GM18870 (cell line): ENCODE measurements around the gene OR2M5.

Experiments used
- ATAC-seq: cut with Tn5 transposase; IDR thresholded peaks from one replicate; pipeline ENCODE4 v1.9.1; 2021; ENCODE audit warnings: moderate library complexity; ENCODE audit not compliant: unreplicated experiment

OR2M5 gene, protein sequence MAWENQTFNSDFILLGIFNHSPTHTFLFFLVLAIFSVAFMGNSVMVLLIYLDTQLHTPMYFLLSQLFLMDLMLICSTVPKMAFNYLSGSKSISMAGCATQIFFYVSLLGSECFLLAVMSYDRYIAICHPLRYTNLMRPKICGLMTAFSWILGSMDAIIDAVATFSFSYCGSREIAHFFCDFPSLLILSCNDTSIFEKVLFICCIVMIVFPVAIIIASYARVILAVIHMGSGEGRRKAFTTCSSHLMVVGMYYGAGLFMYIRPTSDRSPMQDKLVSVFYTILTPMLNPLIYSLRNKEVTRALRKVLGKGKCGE

GRCh38 chr1:248144513-248145198 lies at the start of gene OR2M5:
Gene OR2M5 (plus strand): TSS chr1:248145148. CDS start chr1:248145148, 0 bp downstream.
- no peak for ATAC-seq

GRCh38 chr1:248098529-248098928 lies 46.4 kb upstream of the OR2M5 start:
- ATAC-seq: no peak

- ATAC-seq: no peak
Measured at GRCh38 chr1:248102847-248103246, 42.1 kb upstream of the OR2M5 start.

DNA sequence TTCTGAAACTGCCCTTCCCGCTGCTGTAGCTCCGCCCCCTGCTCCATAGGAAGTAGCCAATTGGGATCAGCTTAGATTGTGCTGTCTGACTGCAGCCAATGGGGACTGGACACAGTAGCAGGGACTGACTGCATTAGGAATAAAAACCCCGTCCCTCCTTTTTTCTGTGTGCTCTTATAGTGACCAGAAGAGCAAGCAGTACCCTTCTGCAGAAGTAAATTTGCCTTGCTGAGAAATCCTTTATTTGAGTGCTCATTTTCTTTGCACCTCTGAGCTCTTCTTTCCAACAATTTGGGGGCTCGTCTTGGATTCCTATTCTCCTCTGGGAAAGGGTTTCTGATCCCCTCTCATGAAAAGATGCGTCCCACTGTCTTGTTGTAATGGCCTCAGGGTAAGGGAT lies 33.8 kb upstream of the OR2M5 start:
- ATAC-seq: no peak

GRCh38 chr1:248114890-248115289 lies 30.1 kb upstream of the OR2M5 start:
- ATAC-seq: no peak

GRCh38 chr1:248127653-248128052 lies 17.3 kb upstream of the OR2M5 start:
- ATAC-seq: no peak

- no peak for ATAC-seq
Measured at GRCh38 chr1:248136811-248137210, 8.1 kb upstream of the OR2M5 start.

DNA sequence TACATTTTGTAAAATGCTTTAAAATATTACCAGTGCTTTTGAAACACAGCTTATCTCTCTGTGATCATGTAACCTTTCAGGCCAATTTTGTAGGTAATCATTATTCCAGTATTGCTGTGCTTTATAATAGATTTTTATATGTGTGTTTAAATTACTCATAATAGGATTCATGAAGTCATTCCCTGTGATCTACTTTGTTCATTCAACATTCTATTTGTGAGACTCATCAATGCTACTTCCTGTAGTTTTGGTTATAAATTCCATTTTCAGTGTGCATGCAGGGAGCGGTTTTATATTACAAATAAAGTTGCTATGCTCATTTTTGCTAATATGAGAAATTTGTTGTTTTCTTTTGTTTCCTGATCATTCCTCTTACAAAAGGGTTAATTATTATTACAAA lies 4.1 kb upstream of the OR2M5 start:
- no peak for ATAC-seq

DNA sequence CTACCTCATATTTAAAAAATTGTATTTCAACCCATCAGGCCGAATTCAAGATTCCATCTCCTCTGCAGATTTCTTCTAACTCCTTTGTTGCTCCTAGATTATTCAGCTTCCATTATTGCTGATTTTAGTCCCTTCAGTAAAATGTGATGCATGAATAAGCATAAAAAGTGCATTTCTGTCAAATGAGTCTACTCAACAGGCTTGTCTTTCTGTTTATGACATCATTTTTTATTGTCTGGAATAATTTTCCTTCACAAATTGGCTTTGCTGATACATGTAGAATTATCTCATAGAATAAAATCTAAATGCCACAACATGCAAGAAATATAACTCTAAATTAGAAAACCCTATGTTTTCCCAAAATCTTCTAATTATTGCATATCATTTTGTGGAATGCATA lies 1.6 kb upstream of the OR2M5 start:
- no peak for ATAC-seq

DNA sequence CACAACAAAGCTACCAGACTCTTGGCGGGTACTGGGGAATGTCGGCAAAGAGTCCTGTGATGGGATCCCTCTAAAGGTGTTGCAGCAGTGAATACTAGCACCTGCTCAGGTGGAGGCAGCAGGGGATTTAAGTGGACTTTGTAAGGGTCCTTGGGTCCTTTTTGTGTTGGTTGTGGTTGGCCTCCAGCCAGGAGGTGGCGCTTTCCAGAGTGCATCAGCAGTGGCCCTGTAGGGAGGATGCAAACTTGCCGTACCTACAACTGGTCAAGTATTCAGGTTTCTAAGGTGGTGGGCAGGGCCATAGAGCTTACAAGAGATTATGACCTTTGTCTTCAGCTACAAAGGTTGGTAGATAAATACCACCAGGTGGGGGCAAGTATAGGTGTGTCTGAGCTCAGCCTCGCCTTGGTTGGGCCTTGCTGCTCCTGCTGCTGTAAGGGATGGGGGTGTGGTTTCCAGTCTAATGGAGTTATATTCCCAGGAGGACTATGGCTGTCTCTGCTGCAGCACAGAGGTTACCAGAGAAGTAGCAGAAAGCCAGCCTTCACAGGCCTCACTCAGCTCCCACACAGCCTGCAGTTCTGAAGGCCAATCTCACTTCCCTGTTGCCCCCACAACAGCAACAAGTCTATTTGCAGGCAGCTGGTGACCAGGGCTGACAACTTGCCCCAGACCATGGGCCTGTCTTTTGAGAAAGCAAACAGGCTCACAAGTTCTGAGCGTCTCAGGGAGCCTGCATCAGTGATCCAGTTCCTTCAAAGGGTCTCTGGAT lies 7.3 kb downstream of the OR2M5 start:
- ATAC-seq: no peak

DNA sequence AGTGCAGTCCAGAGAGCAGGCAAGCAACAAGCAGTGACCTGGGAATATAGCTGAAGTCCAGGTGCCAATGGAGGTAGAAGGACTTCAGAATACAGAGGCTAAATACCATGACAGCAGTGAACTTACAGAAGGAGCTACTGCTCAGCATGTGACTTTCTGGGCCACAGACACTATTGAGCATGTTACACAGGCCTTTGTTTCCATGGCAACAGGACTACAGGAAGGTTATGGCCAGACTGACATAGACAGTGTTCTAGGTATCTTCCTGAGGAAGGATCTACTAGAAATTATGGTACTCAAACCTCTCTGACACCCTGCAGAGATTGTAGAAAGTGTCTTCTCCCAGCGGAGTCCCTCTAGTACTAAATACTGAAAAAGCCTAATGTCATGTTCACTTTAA lies 11.0 kb downstream of the OR2M5 start:
- ATAC-seq: no peak

GRCh38 chr1:248158758-248159157 lies 13.8 kb downstream of the OR2M5 start:
- no peak for ATAC-seq

GRCh38 chr1:248164031-248164430 lies 19.1 kb downstream of the OR2M5 start:
- no peak for ATAC-seq

GRCh38 chr1:248165186-248165585 lies 20.2 kb downstream of the OR2M5 start:
- ATAC-seq: no peak

DNA sequence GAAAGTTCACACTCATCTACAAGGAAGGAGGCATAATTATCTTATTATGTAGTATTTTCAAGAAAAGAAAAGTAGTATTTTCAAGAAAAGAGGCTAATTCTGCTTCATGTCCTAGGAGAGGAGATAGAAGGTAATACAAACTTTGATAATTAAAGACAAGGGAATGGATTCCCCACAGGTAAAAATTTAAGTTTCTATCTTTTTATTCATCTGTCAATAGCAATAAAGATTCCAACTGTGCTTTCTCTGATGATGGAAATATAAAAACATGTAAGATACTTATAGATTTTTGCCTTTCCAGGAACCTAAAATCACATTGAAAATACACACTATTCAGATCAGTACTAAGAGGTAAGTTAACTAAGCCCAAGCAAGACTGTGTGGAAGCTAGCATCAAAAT lies 29.6 kb downstream of the OR2M5 start, which contains the start of gene OR2M2:
OR2M2 (plus strand) TSS at position 301 of the 400 bp plus-strand sequence. CDS start 5,165 bp downstream, outside the sequence.
- no peak for ATAC-seq

DNA sequence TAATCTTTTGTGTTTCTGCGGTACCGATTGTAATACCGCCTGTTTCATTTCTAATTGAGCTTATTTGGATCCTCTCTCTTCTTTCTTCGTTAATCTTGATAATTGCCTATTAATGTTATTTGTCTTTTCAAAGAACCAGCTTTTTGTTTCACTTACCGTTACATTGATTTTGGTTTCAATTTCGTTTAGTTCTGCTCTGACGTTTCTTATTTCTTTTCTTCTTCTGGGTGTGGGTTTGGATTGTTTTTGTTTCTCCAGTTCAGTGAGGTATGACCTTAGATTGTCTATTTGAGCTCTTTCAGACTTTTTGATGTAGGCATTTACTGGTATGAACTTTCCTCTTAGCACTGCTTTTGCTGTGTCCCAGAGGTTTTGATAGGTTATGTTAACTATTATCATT lies 39.0 kb downstream of the OR2M5 start:
- no peak for ATAC-seq

- ATAC-seq: no peak
Measured at GRCh38 chr1:248187363-248187762, 42.4 kb downstream of the OR2M5 start.

GRCh38 chr1:248189026-248189425 lies 44.1 kb downstream of the OR2M5 start:
- ATAC-seq: no peak

DNA sequence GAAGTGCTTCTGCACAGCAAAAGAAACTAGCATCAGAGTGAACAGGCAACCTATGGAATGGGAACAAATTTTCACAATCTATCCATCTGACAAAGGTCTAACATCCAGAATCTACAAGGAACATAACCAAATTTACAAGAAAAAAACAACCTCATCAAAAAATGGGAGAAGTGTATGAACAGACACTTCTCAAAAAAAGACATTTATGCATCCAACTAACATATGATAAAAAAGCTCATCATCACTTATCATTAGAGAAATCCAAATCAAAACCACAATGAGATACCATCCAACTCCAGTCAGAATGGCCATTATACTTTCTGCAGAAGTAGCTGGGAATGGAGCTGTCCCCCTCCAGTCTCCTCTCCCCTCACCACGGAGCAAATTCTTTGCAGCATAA lies 49.2 kb downstream of the OR2M5 start:
- ATAC-seq: no peak
